ENCODE results near the gene SDCCAG8. TPM values are rescaled to one million over a fixed set of nuclear protein-coding genes. Genes with fewer than 3 reads are reported as not detected.

Gene SDCCAG8
- total and polyA plus RNA-seq, 2 experiments from 2014 or later = 28.0 to 66.7 TPM

DNA sequence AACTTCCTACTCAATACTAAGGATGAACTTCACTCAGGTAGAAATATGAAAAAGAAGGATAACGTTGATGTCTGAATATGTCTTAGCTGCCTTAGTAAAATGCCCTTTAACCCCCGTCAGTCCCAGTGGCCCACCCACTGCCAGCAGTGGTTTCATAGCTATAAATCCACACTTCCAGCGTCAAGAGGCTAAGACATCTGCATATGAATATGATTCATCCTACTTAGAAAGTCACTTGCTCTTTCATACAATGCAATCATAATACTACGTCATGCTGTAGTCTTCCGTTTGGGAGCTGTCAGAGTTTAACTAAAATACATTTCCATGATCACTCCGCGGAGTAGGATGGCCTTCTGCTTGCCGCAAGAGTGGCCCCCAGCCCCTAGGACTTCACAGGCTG, 247.3 kb downstream of the SDCCAG8 start:
- Histone ChIP-seq H2AFZ (no peak overlapping the region), H3K79me2 (replicated peaks; ENCODE audit: insufficient read depth) (no peaks in the 10 kb centered on the region), H3K36me3 (ENCODE audit: insufficient read depth) (no peaks in the 10 kb centered on the region), H3K4me1 (ENCODE audit: insufficient read depth) (peaks cover 29% of the 10 kb centered on the region), H3K4me3 (no peak overlapping the region), H4K20me1 (replicated peaks; ENCODE audit: insufficient read depth) (no peaks in the 10 kb centered on the region), H3F3A (replicated peaks; ENCODE audit: low read depth) (no peaks in the 10 kb centered on the region), H3K27ac (ENCODE audit: low read depth) (no peak overlapping the region), H3K4me2 (no peak overlapping the region), H3K27me3 (ENCODE audit: insufficient read depth) (no peaks in the 10 kb centered on the region), H3K9me2 (ENCODE audit: insufficient read depth) (no peaks in the 10 kb centered on the region)
- Mint-ChIP-seq H3K9me3 (no peaks in the 10 kb centered on the region), H3K27ac (no peak overlapping the region), H3K4me3 (no peak overlapping the region), H3K4me1 (peaks cover 39% of the 10 kb centered on the region), H3K27me3 (ENCODE audit: insufficient read depth, low read depth, poor library complexity) (peaks cover 3% of the 10 kb centered on the region), H3K36me3 (ENCODE audit: low read depth) (peaks cover 6% of the 10 kb centered on the region; the same call in 2 of the 3 replicates)
- DNase-seq (ENCODE audit: low spot score) (no peak), ATAC-seq (no peak)
- no peak for TF ChIP-seq NANOG (IDR thresholded peaks at IDR 0.05; ENCODE audit: borderline replicate concordance)
- TF ChIP-seq, protein P1, sequence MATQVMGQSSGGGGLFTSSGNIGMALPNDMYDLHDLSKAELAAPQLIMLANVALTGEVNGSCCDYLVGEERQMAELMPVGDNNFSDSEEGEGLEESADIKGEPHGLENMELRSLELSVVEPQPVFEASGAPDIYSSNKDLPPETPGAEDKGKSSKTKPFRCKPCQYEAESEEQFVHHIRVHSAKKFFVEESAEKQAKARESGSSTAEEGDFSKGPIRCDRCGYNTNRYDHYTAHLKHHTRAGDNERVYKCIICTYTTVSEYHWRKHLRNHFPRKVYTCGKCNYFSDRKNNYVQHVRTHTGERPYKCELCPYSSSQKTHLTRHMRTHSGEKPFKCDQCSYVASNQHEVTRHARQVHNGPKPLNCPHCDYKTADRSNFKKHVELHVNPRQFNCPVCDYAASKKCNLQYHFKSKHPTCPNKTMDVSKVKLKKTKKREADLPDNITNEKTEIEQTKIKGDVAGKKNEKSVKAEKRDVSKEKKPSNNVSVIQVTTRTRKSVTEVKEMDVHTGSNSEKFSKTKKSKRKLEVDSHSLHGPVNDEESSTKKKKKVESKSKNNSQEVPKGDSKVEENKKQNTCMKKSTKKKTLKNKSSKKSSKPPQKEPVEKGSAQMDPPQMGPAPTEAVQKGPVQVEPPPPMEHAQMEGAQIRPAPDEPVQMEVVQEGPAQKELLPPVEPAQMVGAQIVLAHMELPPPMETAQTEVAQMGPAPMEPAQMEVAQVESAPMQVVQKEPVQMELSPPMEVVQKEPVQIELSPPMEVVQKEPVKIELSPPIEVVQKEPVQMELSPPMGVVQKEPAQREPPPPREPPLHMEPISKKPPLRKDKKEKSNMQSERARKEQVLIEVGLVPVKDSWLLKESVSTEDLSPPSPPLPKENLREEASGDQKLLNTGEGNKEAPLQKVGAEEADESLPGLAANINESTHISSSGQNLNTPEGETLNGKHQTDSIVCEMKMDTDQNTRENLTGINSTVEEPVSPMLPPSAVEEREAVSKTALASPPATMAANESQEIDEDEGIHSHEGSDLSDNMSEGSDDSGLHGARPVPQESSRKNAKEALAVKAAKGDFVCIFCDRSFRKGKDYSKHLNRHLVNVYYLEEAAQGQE (IDR thresholded peaks at IDR 0.05; ENCODE audit: unreplicated experiment) = no peak
- no peak for TF ChIP-seq EZH2phosphoT487 (IDR thresholded peaks at IDR 0.05; ENCODE audit: unreplicated experiment)
- TF ChIP-seq POLR2AphosphoS5 (IDR thresholded peaks at IDR 0.05; ENCODE audit: low read depth) = no peak
- no peak for TF ChIP-seq JUNB (IDR thresholded peaks at IDR 0.05; ENCODE audit: unreplicated experiment)
- no peak for TF ChIP-seq ETS1 (IDR thresholded peaks at IDR 0.05)
- TF ChIP-seq, protein P2, sequence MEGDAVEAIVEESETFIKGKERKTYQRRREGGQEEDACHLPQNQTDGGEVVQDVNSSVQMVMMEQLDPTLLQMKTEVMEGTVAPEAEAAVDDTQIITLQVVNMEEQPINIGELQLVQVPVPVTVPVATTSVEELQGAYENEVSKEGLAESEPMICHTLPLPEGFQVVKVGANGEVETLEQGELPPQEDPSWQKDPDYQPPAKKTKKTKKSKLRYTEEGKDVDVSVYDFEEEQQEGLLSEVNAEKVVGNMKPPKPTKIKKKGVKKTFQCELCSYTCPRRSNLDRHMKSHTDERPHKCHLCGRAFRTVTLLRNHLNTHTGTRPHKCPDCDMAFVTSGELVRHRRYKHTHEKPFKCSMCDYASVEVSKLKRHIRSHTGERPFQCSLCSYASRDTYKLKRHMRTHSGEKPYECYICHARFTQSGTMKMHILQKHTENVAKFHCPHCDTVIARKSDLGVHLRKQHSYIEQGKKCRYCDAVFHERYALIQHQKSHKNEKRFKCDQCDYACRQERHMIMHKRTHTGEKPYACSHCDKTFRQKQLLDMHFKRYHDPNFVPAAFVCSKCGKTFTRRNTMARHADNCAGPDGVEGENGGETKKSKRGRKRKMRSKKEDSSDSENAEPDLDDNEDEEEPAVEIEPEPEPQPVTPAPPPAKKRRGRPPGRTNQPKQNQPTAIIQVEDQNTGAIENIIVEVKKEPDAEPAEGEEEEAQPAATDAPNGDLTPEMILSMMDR (conservative IDR thresholded peaks at IDR 0.05; ENCODE audit: low read depth in 2 of 2) = no peak
- no peak for TF ChIP-seq ZNF114 (CRISPR knock-in tag; IDR thresholded peaks at IDR 0.05)
- no peak for TF ChIP-seq ZNF462 (CRISPR knock-in tag; IDR thresholded peaks at IDR 0.05)
- TF ChIP-seq ZNF331 (CRISPR knock-in tag; IDR thresholded peaks at IDR 0.05; ENCODE audit: low read depth) = no peak
- TF ChIP-seq EZH2 (IDR thresholded peaks at IDR 0.05; ENCODE audit: low read depth, unreplicated experiment) = no peak
- no peak for TF ChIP-seq STAT1 (IDR thresholded peaks at IDR 0.05; ENCODE audit: unreplicated experiment)
- TF ChIP-seq CREB1 (CRISPR knock-in tag; IDR thresholded peaks at IDR 0.05; ENCODE audit: low read depth) = no peak

Measured in GM23338 (cell line).